ENCODE data around the gene MAK.
A peak's percentile ranks its signal among the peaks of the same experiment; 100 is the strongest.

The MAK gene

GRCh38 chr6:10852361-10852960 is 14.1 kb upstream of the MAK start:
- H3K9ac ChIP-seq (ENCODE audit: low read depth, low read length): no peak overlapping the region
- 0 out of 2 replicates have a peak, but pooled peaks cover 3% of the 10 kb centered on the region for H3K9me3 ChIP-seq (ENCODE audit: control insufficient read depth, insufficient read depth, low read length)
- no peaks in the 10 kb centered on the region for H3K36me3 ChIP-seq (ENCODE audit: control insufficient read depth, insufficient read depth, low read length)
- peaks cover 4% of the 10 kb centered on the region; the same call in 1 of the 2 replicates for H3K4me1 ChIP-seq (ENCODE audit: control insufficient read depth, insufficient read depth, low read length)
- no peak overlapping the region for H3K27ac ChIP-seq (ENCODE audit: low read depth, low read length)
- no peaks in the 10 kb centered on the region for H3K27me3 ChIP-seq (ENCODE audit: control insufficient read depth, insufficient read depth, low read length)
- no peak overlapping the region for H3K4me3 ChIP-seq (ENCODE audit: low read depth, low read length)

DNA sequence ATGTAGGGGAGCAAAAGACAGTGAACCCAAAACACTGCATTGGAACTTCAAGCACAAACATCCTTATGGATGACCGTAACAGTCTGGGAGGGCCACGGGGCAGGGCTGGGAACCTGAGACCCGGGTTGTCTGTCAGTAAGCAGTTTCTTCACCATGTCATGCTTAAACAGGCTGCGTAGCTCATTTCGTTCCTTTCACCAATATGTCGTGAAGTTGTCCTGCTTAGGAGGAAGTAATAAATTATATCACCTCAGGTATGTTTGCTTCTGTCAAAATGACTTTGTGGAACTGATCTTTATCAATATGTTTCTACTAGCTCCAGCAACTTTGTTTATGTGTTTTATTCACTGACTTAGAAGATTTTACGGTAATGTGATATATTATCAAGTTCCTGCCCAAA is 12.4 kb upstream of the MAK start:
- Histone ChIP-seq H3K4me1 (ENCODE audit: control insufficient read depth, insufficient read depth, low read length) (peaks cover 4% of the 10 kb centered on the region; the same call in 1 of the 2 replicates), H3K9me3 (ENCODE audit: control insufficient read depth, insufficient read depth, low read length) (0 out of 2 replicates have a peak, but pooled peaks cover 3% of the 10 kb centered on the region), H3K36me3 (ENCODE audit: control insufficient read depth, insufficient read depth, low read length) (no peaks in the 10 kb centered on the region), H3K4me3 (ENCODE audit: low read depth, low read length) (no peak overlapping the region), H3K27ac (ENCODE audit: low read depth, low read length) (no peak overlapping the region), H3K9ac (ENCODE audit: low read depth, low read length) (no peak overlapping the region), H3K27me3 (ENCODE audit: control insufficient read depth, insufficient read depth, low read length) (no peaks in the 10 kb centered on the region)

DNA sequence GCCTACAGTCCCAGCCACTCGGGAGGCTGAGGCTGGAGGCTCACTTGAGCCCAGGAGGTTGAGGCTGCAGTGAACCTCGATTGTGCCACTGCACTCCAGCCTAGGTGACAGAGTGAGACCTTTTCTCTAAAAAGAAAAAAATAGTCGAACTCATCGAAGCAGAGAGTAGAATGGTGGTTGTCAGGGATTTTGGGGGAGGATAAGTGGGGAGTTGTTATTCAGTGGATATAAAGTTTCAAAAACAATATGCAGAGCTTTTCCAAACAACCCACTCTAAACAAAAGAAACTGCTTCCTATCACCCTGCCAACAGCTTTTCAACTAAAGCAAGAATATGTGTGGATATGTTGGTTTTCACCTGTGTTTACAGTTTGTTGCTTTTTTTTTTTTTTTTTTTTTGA is 11.6 kb upstream of the MAK start:
- Histone ChIP-seq H3K9me3 (ENCODE audit: control insufficient read depth, insufficient read depth, low read length) (0 out of 2 replicates have a peak, but pooled peaks cover 3% of the 10 kb centered on the region), H3K36me3 (ENCODE audit: control insufficient read depth, insufficient read depth, low read length) (no peaks in the 10 kb centered on the region), H3K9ac (ENCODE audit: low read depth, low read length) (no peak overlapping the region), H3K4me3 (ENCODE audit: low read depth, low read length) (no peak overlapping the region), H3K27ac (ENCODE audit: low read depth, low read length) (no peak overlapping the region), H3K27me3 (ENCODE audit: control insufficient read depth, insufficient read depth, low read length) (no peaks in the 10 kb centered on the region), H3K4me1 (ENCODE audit: control insufficient read depth, insufficient read depth, low read length) (peaks cover 2% of the 10 kb centered on the region; the same call in 1 of the 2 replicates)

DNA sequence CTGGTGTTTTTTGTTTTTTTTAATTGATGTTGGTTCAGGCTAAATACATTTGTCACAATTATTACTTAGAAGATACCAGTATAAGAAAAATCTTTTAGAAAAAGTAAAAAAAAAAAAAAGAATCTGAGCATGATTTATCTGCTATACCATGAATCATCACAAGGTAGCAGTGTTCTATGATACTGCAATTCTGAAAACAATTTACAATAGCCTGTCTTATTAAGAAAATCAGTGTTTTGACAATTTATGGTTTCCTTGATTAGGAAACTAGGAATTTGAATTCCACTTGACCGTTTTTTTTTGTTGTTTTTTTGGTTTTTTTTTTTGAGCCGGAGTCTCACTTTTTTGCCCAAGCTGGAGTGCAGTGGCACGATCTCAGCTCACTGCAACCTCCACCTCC is 9.3 kb upstream of the MAK start:
- Histone ChIP-seq H3K27me3 (ENCODE audit: control insufficient read depth, insufficient read depth, low read length) (no peaks in the 10 kb centered on the region), H3K9me3 (ENCODE audit: control insufficient read depth, insufficient read depth, low read length) (no peaks in the 10 kb centered on the region), H3K4me3 (ENCODE audit: low read depth, low read length) (no peak overlapping the region), H3K9ac (ENCODE audit: low read depth, low read length) (no peak overlapping the region), H3K36me3 (ENCODE audit: control insufficient read depth, insufficient read depth, low read length) (no peaks in the 10 kb centered on the region), H3K27ac (ENCODE audit: low read depth, low read length) (no peak overlapping the region), H3K4me1 (ENCODE audit: control insufficient read depth, insufficient read depth, low read length) (no peaks in the 10 kb centered on the region)

DNA sequence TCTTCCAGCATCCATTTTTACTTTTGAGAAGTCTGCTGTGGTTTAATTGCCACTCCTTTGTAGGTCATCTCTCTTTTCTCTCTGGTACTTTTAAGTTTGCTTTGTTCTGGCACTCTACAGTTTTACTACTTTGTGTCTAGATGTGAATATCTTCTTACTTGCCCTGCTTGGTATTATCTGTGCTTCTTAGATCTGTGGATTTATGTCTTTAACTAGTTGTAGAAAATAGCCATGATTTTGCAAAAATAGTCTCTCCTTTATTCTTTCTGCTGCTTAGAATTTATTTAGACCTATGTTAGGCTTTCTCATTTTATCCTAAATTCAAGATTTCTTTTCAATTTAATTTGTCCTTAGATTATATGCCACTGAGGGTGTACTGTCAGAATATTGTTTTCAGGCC is 5.2 kb upstream of the MAK start:
- no peaks in the 10 kb centered on the region for H3K27me3 ChIP-seq (ENCODE audit: control insufficient read depth, insufficient read depth, low read length)
- no peaks in the 10 kb centered on the region for H3K9me3 ChIP-seq (ENCODE audit: control insufficient read depth, insufficient read depth, low read length)
- no peak overlapping the region for H3K4me3 ChIP-seq (ENCODE audit: low read depth, low read length)
- no peak overlapping the region for H3K27ac ChIP-seq (ENCODE audit: low read depth, low read length)
- H3K36me3 ChIP-seq (ENCODE audit: control insufficient read depth, insufficient read depth, low read length): no peaks in the 10 kb centered on the region
- H3K9ac ChIP-seq (ENCODE audit: low read depth, low read length): no peak overlapping the region
- H3K4me1 ChIP-seq (ENCODE audit: control insufficient read depth, insufficient read depth, low read length): 0 out of 2 replicates have a peak, but pooled peaks cover 4% of the 10 kb centered on the region

- peaks cover 17% of the 10 kb centered on the region for H3K27me3 ChIP-seq (ENCODE audit: control insufficient read depth, insufficient read depth, low read length)
- no peak overlapping the region; the same call in 1 of the 2 replicates for H3K9ac ChIP-seq (ENCODE audit: low read depth, low read length)
- no peak overlapping the region for H3K27ac ChIP-seq (ENCODE audit: low read depth, low read length)
- no peaks in the 10 kb centered on the region for H3K36me3 ChIP-seq (ENCODE audit: control insufficient read depth, insufficient read depth, low read length)
- H3K4me3 ChIP-seq (ENCODE audit: low read depth, low read length): peak overlapping the region; percentile 81
- 0 out of 2 replicates have a peak, but pooled peaks cover 4% of the 10 kb centered on the region for H3K4me1 ChIP-seq (ENCODE audit: control insufficient read depth, insufficient read depth, low read length)
- no peaks in the 10 kb centered on the region; the same call in 1 of the 2 replicates for H3K9me3 ChIP-seq (ENCODE audit: control insufficient read depth, insufficient read depth, low read length)
These were observed 525 bp upstream of the MAK start for GRCh38 chr6:10838794-10839333.

DNA sequence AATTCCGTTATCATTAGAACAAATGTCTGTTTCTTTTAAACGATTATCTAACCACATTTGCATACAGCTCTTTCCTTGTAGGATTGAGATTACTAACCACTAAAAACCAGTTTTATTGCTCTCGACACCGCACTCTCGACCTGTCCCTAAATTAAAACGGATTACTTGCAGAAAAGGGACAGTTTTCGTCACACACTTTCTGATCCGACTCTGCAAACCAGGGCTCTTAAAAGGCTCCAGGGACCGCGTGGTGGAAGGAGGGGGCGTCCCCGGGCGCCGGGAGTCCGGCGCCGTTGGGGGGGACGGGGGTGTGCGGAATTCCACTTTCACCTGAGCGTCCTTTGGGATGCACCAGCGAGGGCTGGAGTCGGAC is 731 bp downstream of the MAK start:
- peaks cover 17% of the 10 kb centered on the region for H3K27me3 ChIP-seq (ENCODE audit: control insufficient read depth, insufficient read depth, low read length)
- H3K9me3 ChIP-seq (ENCODE audit: control insufficient read depth, insufficient read depth, low read length): no peaks in the 10 kb centered on the region; the same call in 1 of the 2 replicates
- H3K9ac ChIP-seq (ENCODE audit: low read depth, low read length): peak overlapping the region; percentile 43; the same call in 1 of the 2 replicates
- peak overlapping the region; percentile 81 for H3K4me3 ChIP-seq (ENCODE audit: low read depth, low read length)
- H3K36me3 ChIP-seq (ENCODE audit: control insufficient read depth, insufficient read depth, low read length): no peaks in the 10 kb centered on the region
- peak overlapping the region; percentile 90 for H3K27ac ChIP-seq (ENCODE audit: low read depth, low read length)
- H3K4me1 ChIP-seq (ENCODE audit: control insufficient read depth, insufficient read depth, low read length): 0 out of 2 replicates have a peak, but pooled peaks cover 4% of the 10 kb centered on the region

- Histone ChIP-seq H3K4me1 (ENCODE audit: control insufficient read depth, insufficient read depth, low read length) (0 out of 2 replicates have a peak, but pooled peaks cover 4% of the 10 kb centered on the region), H3K9ac (ENCODE audit: low read depth, low read length) (peak overlapping the region; percentile 43; the same call in 1 of the 2 replicates), H3K27ac (ENCODE audit: low read depth, low read length) (peak overlapping the region; percentile 90), H3K27me3 (ENCODE audit: control insufficient read depth, insufficient read depth, low read length) (peaks cover 17% of the 10 kb centered on the region), H3K9me3 (ENCODE audit: control insufficient read depth, insufficient read depth, low read length) (no peaks in the 10 kb centered on the region; the same call in 1 of the 2 replicates), H3K4me3 (ENCODE audit: low read depth, low read length) (peak overlapping the region; percentile 81), H3K36me3 (ENCODE audit: control insufficient read depth, insufficient read depth, low read length) (no peaks in the 10 kb centered on the region)
These were observed 1.2 kb downstream of the MAK start for GRCh38 chr6:10837009-10837621.

DNA sequence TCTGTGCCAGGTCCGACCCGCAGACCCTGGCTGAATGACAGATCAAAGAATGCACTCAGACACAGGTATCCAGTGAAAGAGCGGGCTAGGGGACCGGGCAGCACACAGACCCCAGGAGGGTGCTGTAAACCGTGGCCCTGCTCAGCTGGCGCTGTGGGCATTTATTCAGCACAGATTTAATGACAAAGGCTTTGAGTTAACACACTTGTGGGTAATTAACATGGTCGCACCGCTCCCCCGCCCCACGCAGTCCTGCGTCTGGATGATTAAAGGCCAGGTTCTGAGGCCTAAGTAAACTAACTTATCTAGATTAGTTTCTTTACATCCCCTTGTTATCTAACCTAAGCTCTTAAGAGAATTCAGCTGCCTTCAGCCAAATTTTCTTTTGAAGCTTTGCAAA is 3.5 kb downstream of the MAK start:
- Histone ChIP-seq H3K4me1 (ENCODE audit: control insufficient read depth, insufficient read depth, low read length) (0 out of 2 replicates have a peak, but pooled peaks cover 4% of the 10 kb centered on the region), H3K27ac (ENCODE audit: low read depth, low read length) (no peak overlapping the region), H3K9me3 (ENCODE audit: control insufficient read depth, insufficient read depth, low read length) (no peaks in the 10 kb centered on the region; the same call in 1 of the 2 replicates), H3K27me3 (ENCODE audit: control insufficient read depth, insufficient read depth, low read length) (peaks cover 17% of the 10 kb centered on the region), H3K36me3 (ENCODE audit: control insufficient read depth, insufficient read depth, low read length) (no peaks in the 10 kb centered on the region), H3K4me3 (ENCODE audit: low read depth, low read length) (no peak overlapping the region), H3K9ac (ENCODE audit: low read depth, low read length) (no peak overlapping the region)

- no peak overlapping the region for H3K9ac ChIP-seq (ENCODE audit: low read depth, low read length)
- no peak overlapping the region for H3K27ac ChIP-seq (ENCODE audit: low read depth, low read length)
- H3K36me3 ChIP-seq (ENCODE audit: control insufficient read depth, insufficient read depth, low read length): no peaks in the 10 kb centered on the region
- no peak overlapping the region for H3K4me3 ChIP-seq (ENCODE audit: low read depth, low read length)
- H3K9me3 ChIP-seq (ENCODE audit: control insufficient read depth, insufficient read depth, low read length): no peaks in the 10 kb centered on the region; the same call in 1 of the 2 replicates
- H3K27me3 ChIP-seq (ENCODE audit: control insufficient read depth, insufficient read depth, low read length): peaks cover 12% of the 10 kb centered on the region
- no peaks in the 10 kb centered on the region for H3K4me1 ChIP-seq (ENCODE audit: control insufficient read depth, insufficient read depth, low read length)
These were observed 6.7 kb downstream of the MAK start for GRCh38 chr6:10831609-10832008.

DNA sequence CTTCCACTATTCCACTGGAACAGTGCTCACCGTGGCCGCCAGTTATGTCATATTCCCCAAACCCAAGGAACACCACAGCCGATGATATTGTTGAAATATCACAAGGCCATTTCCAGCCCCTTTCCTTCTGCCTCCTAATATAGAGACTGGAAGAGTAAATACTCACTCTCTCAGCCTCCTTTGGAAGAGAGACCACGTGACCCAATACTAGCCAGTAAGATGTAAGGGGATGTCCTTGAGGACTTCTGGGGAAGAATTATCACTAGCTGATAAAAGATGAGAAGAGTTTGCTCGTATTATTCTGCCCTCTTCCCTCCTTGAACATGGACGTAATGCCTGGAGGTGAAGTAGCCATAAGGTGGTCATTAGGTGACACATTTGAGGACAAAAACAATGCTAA is 13.5 kb downstream of the MAK start:
- Histone ChIP-seq H3K4me1 (ENCODE audit: control insufficient read depth, insufficient read depth, low read length) (no peaks in the 10 kb centered on the region), H3K4me3 (ENCODE audit: low read depth, low read length) (no peak overlapping the region), H3K27ac (ENCODE audit: low read depth, low read length) (no peak overlapping the region), H3K9ac (ENCODE audit: low read depth, low read length) (no peak overlapping the region), H3K9me3 (ENCODE audit: control insufficient read depth, insufficient read depth, low read length) (no peaks in the 10 kb centered on the region), H3K36me3 (ENCODE audit: control insufficient read depth, insufficient read depth, low read length) (no peaks in the 10 kb centered on the region), H3K27me3 (ENCODE audit: control insufficient read depth, insufficient read depth, low read length) (no peaks in the 10 kb centered on the region)
